Measurements from ENCODE around the gene YPEL4. TPM values are rescaled to one million over a fixed set of nuclear protein-coding genes. Genes with fewer than 3 reads are reported as not detected.

Gene YPEL4
- total RNA-seq, 4 donors from 2014 or later, result 1.1 to 1.7 TPM; not detected in 2

DNA sequence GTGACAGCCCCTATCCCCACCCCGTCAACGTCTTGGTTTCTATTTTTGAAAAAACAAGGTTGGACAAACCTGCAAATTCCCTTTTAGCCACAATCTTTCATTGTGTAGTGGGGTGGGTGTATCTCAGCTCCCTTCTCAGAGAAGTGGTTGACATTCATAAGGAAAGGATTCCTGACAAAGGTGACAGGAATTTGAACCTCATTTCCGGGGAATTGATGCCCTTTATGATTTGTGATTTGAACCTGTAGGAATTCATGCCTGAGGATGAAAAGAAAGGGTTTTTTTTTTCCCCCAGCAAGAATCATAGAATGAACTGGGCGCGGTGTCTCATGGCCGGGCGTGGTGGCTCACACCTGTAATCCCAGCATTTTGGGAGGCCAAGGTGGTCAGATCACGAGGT lies 14.5 kb downstream of the YPEL4 start:
- Histone ChIP-seq H3K27me3 (no peaks in the 10 kb centered on the region), H3K4me1 (peaks cover 16 to 21% of the 10 kb centered on the region in 2 donors), H3K36me3 (no peaks in the 10 kb centered on the region), H3K27ac (no peak overlapping the region), H3K4me3 (replicated peaks in 1 of 3) (no peak overlapping the region), H3K9me3 (no peaks in the 10 kb centered on the region)
- WGBS, 2 donors, result 87 to 92% methylated on average over 8 of the region's 8 CpGs
- DNase-seq, result no peak
- no peak for TF ChIP-seq POLR2A (IDR thresholded peaks at IDR 0.05)
- TF ChIP-seq, protein P1, sequence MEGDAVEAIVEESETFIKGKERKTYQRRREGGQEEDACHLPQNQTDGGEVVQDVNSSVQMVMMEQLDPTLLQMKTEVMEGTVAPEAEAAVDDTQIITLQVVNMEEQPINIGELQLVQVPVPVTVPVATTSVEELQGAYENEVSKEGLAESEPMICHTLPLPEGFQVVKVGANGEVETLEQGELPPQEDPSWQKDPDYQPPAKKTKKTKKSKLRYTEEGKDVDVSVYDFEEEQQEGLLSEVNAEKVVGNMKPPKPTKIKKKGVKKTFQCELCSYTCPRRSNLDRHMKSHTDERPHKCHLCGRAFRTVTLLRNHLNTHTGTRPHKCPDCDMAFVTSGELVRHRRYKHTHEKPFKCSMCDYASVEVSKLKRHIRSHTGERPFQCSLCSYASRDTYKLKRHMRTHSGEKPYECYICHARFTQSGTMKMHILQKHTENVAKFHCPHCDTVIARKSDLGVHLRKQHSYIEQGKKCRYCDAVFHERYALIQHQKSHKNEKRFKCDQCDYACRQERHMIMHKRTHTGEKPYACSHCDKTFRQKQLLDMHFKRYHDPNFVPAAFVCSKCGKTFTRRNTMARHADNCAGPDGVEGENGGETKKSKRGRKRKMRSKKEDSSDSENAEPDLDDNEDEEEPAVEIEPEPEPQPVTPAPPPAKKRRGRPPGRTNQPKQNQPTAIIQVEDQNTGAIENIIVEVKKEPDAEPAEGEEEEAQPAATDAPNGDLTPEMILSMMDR (IDR thresholded peaks at IDR 0.05), result no peak
- intact Hi-C loops (cut with DNase I), result loop anchor here (5.0 kb wide), 1 partner anchor 68 kb away; the partner anchor contains the start of gene UBE2L6

DNA sequence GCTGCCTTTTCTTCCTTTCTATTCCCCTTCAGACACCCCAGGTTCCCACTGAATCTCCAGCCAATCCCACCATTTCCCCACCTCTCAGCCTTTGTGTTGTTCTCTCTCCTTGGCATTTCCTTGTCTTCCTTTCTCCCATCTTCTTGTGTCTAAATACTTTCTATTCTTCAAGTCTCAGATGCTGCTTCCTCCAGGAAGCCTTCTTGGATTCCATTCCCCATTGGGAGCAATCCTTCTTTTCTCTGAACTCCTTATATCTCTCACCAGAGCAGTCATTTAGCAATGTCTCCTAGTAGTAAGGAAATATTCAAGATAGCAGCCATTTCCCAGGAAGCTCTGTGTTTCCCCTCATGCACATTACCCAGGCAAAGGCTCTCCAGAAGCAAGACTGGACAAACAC lies 15.4 kb downstream of the YPEL4 start:
- Histone ChIP-seq H3K27me3 (no peaks in the 10 kb centered on the region), H3K9me3 (no peaks in the 10 kb centered on the region), H3K27ac (no peak overlapping the region), H3K4me3 (replicated peaks in 1 of 3) (no peak overlapping the region), H3K36me3 (no peaks in the 10 kb centered on the region), H3K4me1 (peaks cover 8 to 12% of the 10 kb centered on the region in 2 donors)
- intact Hi-C loops (cut with DNase I), result no loop called here
- no peak for TF ChIP-seq POLR2A (IDR thresholded peaks at IDR 0.05)
- TF ChIP-seq, protein P1 (IDR thresholded peaks at IDR 0.05), result no peak
- no peak for DNase-seq

DNA sequence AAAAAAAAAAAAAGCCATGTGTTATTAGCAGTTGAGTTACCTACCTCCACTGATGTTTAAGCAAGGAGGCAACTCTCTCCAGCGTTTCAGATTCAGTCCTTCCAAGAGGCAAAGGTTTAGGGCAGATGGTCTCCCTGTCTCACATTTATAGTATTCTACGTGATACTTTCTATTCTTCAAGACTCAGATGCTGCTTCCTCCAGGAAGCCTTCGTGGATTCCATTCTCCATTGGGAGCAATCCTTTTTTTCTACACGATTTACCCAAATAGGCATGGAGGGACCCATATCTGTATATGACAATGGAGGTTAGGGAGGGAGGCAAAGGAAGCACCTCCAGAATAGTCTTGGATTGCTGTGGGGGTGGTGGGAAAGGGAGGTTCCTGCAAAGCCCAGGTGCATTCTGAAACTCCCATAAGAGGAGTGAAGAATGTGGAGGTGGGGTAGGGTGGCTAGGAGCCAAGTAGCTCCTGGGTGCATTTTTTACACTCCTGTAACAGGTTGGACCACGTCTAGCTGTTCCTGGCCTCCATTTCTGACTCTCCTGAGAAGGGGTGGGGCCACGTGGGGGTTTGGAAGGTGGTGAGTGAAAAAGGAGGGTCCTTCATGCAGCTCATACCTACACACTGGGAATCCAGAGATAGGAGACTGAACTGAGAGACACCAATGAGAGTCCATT lies 16.2 kb downstream of the YPEL4 start:
- Histone ChIP-seq H3K4me3 (replicated peaks in 1 of 3) (no peak overlapping the region), H3K9me3 (no peaks in the 10 kb centered on the region), H3K27ac (no peak overlapping the region), H3K27me3 (no peaks in the 10 kb centered on the region), H3K4me1 (peaks cover 4 to 6% of the 10 kb centered on the region in 2 donors), H3K36me3 (no peaks in the 10 kb centered on the region)
- TF ChIP-seq, protein P1 (IDR thresholded peaks at IDR 0.05), result no peak
- no peak for TF ChIP-seq POLR2A (IDR thresholded peaks at IDR 0.05)
- WGBS, 2 donors, result 69 to 76% methylated on average over 6 of the region's 6 CpGs
- intact Hi-C loops (cut with DNase I), result no loop called here
- DNase-seq, result no peak

DNA sequence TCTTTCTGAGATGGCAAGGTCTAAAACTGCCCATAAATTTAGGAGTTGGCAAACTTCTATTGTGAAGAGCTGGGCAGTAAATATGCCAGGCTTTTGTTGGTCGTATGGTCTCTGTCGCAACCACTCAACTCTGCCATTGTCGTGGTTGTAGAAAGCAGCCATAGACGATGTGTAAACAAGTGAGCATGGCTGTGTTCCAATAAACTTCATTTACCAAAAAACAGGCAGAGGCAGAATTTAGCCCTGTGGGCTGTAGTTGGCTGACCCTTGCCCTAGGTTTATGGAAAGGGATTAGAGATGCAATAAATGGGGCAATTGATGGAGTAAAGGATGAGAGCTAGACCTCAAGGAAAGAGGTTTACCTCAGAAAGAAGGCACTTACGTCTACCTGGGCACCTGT lies 17.6 kb downstream of the YPEL4 start:
- no peak overlapping the region for H3K27ac ChIP-seq
- DNase-seq, result no peak
- no peak overlapping the region for H3K4me3 ChIP-seq (replicated peaks in 1 of 3)
- no peaks in the 10 kb centered on the region for H3K36me3 ChIP-seq
- no peaks in the 10 kb centered on the region for H3K27me3 ChIP-seq
- intact Hi-C loops (cut with DNase I), result no loop called here
- WGBS, 2 donors, result 66 to 79% methylated on average over 5 of the region's 5 CpGs
- H3K4me1 ChIP-seq, result no peaks in the 10 kb centered on the region
- no peaks in the 10 kb centered on the region for H3K9me3 ChIP-seq
- TF ChIP-seq, protein P1 (IDR thresholded peaks at IDR 0.05), result no peak
- no peak for TF ChIP-seq POLR2A (IDR thresholded peaks at IDR 0.05)

DNA sequence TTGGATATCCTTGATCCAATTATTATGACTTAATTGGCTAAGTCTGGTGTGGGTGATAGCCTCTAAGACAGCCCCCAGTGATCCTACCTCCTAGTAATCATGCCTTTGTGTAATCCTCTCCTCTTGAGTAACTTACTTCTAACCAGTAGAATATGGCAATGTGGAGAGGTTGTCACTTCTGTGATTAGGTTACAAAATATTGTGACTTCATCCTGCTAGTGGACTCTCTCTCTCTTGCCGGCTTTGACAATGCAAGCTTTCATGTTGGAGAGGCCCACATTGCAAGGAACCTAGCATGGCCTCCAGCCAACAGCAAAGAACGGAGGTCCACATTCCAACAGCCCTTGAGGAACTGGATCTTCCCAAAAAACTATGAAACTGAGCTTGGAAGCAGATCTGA lies 19.5 kb downstream of the YPEL4 start:
- TF ChIP-seq POLR2A (IDR thresholded peaks at IDR 0.05), result no peak
- TF ChIP-seq, protein P1 (IDR thresholded peaks at IDR 0.05), result no peak
- no peak for DNase-seq
- H3K27ac ChIP-seq, result no peak overlapping the region
- intact Hi-C loops (cut with DNase I), result no loop called here
- H3K4me1 ChIP-seq, result no peaks in the 10 kb centered on the region
- H3K36me3 ChIP-seq, result no peaks in the 10 kb centered on the region
- H3K9me3 ChIP-seq, result no peaks in the 10 kb centered on the region
- no peak overlapping the region for H3K4me3 ChIP-seq (replicated peaks in 1 of 3)
- no peaks in the 10 kb centered on the region for H3K27me3 ChIP-seq
- 22 to 28% methylated on average over 2 of the region's 2 CpGs for WGBS, 2 donors
